DMS 273 (cell line): ENCODE results near the gene ADORA2A.

Experiments
- DNase-seq: peaks from one replicate; lab custom pipeline; 2025; ENCODE audit not compliant: unreplicated experiment; lab: John Stamatoyannopoulos, UW

The ADORA2A gene

DNA sequence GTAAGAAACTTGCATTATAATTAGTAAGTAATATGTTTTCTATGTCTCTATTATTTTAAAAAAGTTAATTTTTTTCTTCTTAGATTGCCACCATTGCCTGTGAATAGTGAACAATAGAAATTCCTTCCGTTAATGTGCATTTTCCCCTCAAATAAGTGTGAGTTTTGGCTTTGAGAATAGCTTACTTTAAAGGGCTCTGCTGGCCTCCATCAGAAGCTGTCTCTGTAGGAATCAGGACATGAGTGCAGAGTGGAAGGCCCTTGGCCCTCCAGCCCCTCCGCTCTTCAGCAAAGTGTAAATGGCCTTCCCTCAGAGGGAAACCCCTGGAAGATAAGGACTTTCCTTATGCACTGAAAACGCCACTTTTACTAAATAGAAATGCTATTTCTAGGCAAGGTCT is 24.1 kb upstream of the ADORA2A start:
- DNase-seq, result no peak

DNA sequence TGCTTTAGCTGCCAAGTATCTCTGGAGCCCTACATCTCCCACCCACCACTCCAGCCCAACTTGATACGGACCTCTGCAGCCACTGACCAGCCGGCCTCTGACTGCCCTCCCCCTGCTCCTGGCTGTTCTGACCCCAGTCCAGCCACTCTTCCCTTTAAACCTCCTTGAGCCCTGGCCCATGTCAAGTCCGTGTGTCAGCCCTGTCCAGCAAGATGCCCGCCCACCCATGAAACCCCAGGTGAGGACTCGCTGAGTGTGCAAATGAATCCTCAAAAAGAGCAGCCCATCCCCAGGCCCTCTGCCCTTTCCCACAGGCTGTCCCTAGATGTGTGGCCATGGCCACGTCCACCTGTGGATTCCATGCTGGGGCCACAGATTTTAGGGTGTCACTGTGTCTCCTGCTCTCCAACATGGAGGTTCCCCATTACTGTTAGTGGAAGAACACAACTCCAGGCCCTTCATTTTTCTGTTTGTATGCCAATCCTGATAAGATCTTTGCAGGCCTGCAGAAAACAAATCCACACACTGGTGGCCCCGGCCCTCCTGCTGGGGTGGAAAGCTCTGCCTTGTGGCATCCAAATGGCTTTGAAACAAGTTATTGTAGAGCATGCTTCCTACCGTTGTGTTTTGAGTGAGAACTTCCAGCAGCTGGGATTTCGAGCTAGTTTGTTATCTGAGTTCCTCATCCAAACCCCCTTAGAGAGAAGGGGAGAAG is 22.7 kb upstream of the ADORA2A start:
- DNase-seq, result no peak

DNA sequence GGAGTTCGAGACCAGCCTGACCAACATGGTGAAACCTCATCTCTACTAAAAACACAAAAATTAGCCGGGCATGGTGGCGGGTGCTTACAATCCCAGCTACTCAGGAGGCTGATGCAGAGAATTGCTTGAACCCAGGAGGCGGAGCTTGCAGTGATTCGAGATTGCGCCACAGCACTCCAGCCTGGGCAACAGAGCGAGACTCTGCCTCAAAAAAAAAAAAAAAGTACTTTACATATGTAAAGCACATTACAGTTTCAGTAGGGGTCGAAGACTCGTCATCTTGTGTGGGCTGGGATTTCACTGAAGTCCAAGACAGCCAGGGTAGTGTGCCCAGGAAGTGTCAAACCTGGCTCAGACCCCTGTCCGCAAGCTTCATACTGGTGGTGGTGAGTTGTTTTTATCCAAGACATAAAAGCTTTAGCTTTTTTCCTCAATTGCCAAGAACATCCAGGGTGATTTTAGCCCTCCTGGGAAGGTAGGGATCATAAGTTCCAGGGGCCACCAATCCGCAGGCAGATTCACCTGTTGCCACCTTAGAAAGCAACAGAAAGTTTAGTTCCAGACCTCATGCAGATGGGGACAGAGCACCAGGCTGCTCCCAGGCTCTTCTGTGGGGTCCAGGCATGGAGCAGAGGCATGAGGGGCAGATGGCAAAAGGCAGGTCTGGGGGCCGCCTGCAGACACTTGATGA is 21.6 kb upstream of the ADORA2A start:
- no peak for DNase-seq

DNA sequence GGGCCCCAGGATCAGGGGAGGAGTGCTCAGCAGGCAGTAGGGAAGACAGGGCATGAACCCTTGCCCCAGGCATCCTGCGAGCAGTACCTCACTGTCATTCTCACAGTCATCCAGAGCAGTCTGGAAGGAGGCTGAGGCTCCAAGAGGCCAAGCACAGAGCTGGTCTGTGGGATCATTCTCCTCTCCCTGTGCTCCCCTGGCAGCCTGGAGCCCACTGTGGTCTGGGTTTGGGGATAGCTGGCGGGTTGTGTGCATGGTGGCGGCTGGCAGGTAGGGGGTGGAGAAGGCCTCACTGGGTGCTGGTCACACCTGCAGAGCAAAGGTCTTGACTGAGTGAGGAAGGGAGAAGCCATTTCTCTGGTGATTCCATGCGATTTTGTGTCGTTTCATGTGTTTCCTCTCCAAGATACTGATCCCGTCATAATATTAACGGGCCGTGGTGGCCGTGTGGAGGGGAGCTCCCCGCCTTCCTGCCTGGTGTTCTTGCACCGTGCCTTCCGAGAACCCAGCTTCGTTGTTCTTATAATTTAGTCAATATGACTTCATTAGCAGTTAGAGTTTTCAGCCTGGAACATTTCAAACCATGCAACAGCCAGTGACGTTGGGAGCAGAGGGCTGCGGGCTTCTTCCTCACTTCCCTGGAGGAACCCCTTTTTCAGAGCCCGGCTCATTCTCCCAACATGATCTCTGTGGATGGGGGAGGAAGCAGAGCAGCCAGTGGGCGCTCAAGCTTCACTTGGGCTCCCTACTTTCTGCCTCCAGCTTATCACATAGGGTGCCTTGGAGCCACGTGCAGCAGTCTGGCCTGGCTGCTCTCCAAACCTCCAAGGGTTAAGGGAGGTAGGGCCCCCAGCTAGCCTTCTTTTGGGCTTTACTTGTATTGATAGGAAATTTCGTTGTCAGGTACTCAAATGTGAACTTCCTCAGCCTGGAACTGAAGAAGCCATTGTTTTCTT is 20.8 kb upstream of the ADORA2A start:
- no peak for DNase-seq

GRCh38 chr22:24407278-24407665 is 20.1 kb upstream of the ADORA2A start:
- no peak for DNase-seq

DNA sequence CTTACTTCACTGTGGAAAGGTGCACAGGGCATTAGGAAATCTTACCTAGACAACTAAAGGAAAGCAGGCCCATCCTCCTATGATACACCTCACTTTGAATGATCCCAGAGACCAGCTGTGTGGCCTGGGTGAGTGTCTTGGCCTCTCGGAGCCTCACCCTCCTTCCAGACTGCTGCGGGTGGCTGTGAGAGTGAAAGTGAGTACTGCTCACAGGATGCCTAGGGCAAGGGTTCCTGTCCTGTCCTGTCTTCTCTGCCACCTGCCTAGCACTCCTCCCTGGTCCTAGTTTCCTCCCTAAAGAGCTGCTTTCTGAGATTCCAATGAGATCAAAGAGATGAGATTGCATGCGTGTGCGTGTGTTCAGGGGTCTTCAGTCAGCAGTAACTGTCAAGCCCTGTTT is 19.5 kb upstream of the ADORA2A start:
- DNase-seq, result no peak

GRCh38 chr22:24408630-24409029 is 18.8 kb upstream of the ADORA2A start:
- DNase-seq, result no peak

GRCh38 chr22:24409707-24410106 is 17.7 kb upstream of the ADORA2A start:
- DNase-seq, result no peak

DNA sequence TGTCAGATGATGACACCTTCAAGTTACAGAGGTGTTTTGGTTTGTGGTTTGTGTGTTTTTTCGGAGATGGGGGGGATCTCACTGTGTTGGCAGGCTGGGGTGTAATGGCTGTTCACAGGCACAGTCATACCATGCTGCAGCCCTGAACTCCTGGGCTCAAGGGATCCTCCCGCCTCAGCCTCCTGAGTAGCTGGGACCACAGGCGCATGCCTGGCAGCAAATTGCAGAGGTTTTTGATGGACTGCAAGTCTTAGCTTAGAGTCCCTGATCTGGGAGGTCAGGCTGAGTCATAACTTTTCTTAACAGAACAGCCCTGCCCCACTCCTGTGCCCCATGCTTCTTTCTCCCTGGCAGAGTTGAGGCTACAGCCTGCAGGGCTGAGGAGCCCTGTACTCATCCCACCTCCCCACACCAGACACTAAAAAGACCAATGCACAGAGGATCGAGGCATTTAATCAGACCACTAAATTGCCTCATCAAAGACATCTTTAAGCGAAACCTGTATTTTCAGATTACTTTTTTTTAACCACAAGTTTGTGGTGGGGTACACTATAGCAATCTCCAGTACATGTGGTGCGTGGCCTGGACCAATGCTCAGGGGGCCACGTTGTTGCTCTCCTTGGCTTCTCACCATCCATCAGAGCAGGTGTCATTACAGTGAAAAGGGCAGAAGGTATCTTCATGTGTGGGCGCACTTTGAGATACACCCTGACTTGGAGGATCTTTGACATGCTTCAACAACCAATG is 17.1 kb upstream of the ADORA2A start:
- DNase-seq, result no peak

DNA sequence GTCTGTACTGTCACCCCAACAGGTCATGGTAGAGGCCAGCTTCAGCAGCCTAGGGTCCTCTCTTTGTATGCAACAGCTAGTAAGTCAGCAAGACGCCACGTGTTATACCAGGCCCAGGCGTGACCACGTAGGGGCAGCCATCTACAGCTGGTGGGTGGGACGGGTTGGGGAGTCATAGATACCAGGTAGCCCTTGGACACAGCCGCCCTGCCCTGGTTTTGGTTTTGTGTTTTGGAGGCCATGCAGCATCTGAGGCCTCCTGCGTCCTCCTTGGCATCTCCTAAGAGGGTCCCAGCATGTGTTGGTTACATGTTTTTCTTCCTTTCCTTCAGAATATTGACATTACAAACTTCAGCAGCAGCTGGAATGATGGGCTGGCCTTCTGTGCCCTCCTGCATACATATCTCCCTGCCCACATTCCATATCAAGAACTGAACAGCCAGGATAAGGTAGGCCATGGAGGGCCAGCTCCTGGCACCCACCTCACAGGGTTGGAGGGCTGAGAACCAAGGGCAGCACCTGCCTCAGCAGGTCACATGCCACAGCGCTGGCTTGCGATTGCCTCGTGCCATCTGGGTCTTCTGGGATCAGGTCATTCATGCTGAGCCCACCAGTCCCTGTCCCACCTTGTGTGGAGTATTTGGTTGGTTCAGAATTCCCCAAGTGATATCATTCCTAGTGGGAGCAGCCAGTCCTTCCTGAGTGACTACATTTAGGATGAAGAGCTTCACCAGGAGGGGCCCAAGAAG is 16.0 kb upstream of the ADORA2A start:
- DNase-seq, result no peak

DNA sequence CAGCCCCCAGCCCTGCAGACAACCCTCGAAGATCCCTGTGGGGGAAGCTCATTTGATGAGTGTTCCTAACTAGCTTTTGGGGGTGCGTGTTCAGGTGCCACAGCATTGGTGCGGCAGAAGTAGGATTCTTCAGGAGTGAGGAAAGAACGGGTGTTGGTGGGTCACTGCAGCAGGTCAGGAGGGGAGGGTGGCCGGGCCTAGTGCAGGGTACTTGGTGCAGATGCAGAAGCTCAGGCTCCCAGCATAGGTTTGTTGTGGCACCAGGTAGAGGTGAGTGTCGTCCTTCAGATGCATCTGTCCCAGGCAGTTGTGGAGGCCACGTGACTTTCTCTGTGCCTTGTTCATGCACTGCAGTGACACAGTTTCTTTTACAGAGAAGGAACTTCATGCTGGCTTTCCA is 15.1 kb upstream of the ADORA2A start:
- no peak for DNase-seq

GRCh38 chr22:24413271-24413670 is 14.1 kb upstream of the ADORA2A start:
- DNase-seq, result no peak

- DNase-seq, result no peak
Measured at GRCh38 chr22:24413736-24414385, 13.5 kb upstream of the ADORA2A start.

DNA sequence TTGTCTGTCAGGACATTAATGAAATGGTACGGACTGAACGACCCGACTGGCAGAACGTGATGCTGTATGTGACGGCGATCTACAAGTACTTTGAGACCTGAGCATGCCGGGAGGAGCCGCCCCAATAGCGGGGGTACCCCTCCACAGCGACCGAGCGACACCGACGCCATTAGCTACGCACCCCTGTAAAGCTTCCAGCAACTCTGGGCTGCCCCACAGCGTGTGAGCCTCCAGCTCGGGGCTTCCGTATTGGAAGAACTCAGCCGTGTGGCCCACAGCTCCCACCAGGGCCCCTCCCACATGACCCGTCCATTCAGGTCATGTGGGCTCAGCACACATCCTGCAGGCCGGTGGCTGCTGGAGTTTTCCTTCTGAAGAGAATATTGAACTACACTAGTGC is 12.9 kb upstream of the ADORA2A start:
- DNase-seq, result no peak

- DNase-seq, result peak; percentile 19
Measured at GRCh38 chr22:24414984-24415945, 12.1 kb upstream of the ADORA2A start.

GRCh38 chr22:24416095-24416494 is 11.3 kb upstream of the ADORA2A start:
- peak; percentile 91 for DNase-seq

DNA sequence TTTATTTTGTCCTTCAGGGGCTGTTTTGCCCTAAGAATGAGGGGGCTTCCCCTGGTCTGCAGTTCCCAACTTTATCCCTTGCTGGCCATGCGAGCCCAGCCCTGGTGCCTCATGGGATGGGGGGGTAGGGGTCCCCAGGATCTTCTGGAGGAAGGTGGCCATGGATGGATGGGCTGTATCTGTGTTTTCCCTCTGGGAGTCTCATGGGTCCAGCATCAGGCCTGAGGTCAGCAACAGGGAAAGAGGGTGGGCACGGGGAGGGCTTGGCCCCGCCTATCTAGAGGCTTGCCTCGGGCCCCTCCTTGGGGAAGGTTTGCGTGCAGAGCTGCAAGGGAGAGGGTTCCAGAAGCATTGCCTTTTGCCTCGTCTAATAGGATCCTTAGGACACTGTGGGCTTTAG is 10.8 kb upstream of the ADORA2A start:
- no peak for DNase-seq

DNA sequence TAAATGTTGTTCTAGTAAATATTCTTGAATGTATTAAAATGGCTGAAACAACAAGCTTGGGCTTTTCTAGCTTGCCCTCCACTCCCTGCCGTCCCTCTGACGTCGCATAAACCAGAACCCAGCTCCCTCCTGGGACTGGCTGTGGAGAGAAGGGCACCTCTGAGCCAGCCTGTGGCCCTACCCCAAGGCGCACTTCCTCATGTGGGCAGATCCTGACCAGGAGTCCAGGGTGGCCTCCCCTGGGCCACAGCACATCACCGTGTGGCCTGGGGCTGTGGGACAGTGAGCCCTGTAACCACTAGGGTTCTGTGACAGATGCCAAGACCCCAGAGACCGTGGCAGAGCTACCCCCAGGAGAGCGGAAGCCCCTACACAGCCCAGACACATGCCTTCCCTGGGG is 10.2 kb upstream of the ADORA2A start:
- no peak for DNase-seq
